Activated gamma-delta T cell (primary cell): ENCODE measurements around the gene C1GALT1.
"Not testable (repeated sequence)": the region's sequence is repeated elsewhere in the genome, so short reads cannot be mapped to it uniquely, and the experiment has no call there.

Experiments
- DNase-seq: peaks from one replicate; lab custom pipeline; 2025; lab: John Stamatoyannopoulos, UW
- total RNA-seq, 2 donors: gene quantifications; one replicate each; lab custom pipeline; 2026; lab: John Stamatoyannopoulos, UW

The C1GALT1 gene
- 56.9 to 63.2 reads per million in 2 donors for total RNA-seq

DNA sequence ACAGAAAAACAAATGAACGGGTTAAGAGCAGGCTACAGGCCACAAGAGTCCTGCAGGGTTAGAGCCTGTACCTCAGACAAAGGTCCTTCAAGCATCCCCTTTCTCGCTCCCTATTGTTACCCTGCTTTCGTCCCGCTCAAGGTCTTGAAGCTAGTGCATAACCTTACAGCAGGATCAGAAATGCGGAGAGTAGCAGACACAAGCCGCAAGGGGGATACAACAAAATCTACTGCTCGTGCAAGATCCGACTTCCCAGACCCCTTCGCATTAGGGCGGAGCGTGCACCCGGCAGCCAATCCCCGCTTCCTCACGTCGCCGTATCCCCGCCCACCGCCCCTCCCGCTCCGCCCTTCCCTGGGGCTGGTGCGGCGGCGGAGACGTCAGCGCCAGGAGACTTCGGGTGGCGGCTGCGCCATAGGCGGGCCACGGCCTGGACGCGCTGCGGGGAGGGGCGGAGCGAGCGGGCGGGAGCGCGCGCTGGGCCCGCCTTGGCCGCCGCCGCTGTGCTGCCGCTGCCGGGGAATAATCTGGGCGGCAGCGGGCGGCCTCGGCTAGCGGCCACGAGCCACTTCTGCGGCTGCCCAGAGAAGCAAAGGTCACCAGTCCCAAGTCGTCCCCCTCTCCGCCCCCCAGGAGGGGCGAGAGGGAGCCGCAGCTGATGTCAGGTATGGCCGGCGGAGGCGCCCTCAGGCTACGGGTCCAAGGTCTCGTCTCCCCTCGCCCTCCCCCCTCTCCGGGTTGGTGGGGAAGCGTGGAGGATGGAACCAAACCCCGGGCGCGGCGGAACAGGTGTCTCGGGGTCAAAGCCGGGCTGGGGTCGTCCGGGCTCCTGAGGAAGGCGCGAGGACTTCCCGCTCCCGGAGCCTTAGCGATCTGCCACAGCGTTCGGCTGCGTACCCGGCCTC, at the start of gene C1GALT1:
Gene C1GALT1, plus strand, starts transcription at position 389 of the 905 bp plus-strand sequence. CDS start 51,776 bp downstream, outside the sequence.
- DNase-seq = peak; percentile 96

DNA sequence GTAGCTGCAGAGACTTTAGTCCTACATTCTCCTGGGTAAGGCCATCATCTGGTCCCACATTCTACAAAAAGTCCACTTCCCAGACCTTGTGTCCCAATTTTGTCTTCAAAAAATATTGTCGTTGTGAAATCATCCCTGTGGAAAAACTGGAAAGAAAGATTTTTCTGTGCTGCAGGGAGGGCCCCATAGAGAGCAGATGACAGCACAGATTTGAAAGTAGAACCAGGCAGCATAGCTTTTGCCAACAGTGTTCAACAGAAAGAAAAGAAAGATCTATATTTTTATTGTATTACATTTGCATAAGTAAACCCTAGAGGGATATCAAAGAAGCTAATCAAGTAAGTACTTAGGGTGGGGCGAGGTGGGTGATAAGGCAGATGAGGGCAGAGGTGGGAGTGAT, 48.3 kb upstream of the C1GALT1 start:
- DNase-seq = no peak

- DNase-seq = no peak
These were observed 47.3 kb upstream of the C1GALT1 start for GRCh38 chr7:7135074-7135473.

DNA sequence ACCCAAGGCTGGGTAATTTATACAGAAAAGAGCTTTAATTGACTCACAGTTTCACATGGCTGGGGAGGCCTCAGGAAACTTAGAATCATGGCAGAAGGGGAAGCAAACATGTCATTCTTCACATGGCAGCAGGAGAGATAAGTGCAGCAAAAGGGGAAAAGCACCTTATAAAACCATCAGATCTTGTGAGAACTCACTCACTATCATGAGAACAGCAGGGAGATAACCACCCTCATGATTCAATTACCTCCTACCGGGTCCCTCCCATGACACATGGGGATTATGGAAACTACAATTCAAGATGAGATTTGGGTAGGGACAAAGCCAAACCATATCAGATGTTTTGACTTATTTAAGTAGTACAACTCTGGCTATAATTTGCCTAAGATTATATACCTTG, 46.4 kb upstream of the C1GALT1 start:
- DNase-seq = not testable (repeated sequence)

DNA sequence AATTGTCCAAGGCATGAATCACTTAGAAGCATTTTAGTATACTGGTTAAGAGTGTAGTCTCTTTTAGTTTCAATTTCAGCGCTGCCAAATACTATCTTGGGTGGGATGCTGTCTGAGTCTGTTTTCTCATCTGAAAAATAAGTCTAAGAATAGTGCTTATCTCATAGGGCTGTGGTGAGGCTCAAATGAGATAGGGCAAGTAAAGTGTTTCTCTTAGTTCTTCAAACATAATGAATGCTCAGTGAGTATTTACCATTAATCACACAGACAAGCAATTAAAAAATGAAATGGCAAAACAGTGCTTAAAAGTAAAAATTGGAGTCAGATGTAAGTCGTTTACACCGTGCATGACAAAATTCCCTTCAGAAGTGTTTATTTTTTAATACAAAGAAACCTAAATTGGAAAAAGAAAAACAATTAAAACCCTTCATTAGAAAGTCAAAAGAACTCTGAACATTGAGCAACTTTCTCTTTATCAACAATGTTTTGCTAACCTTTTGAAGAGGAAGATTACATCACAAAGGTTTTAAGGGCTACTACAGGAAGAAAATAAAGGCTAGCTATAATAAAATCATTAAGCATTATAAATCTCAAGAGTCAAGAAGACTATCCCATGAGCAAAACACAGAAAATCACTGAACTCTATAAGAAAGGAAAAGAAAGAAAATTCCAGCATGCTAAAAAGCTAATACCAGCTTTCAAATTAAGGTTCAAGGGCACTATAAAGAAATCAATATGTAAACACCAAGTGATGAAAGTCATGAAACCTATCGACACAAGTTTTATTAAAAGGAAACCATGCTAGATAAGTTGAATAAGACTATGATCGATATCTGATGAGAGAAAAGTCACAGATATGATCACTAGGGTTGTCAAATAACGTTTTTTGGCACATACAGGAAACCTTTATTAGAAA, 45.6 kb upstream of the C1GALT1 start:
- no peak for DNase-seq

- no peak for DNase-seq
These were observed 43.4 kb upstream of the C1GALT1 start for GRCh38 chr7:7138897-7139296.

GRCh38 chr7:7143404-7143803, 38.9 kb upstream of the C1GALT1 start:
- not testable (repeated sequence) for DNase-seq

DNA sequence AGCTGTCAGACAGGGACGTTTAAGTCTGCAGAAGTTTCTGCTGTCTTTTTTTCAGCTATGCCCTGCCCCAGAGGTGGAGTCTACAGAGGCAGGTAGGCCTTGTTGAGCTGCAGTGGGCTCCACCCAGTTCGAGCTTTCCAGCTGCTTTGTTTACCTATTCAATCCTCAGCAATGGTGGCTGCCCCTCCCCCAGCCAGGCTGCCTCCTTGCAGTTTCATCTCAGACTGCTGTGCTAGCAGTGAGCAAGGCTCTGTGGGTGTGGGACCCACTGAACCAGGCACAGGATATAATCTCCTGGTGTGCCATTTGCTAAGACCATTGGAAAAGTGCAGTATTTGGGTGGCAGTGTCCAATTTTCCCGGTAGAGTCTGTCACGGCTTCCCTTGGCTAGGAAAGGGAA, 37.2 kb upstream of the C1GALT1 start:
- not testable (repeated sequence) for DNase-seq

DNA sequence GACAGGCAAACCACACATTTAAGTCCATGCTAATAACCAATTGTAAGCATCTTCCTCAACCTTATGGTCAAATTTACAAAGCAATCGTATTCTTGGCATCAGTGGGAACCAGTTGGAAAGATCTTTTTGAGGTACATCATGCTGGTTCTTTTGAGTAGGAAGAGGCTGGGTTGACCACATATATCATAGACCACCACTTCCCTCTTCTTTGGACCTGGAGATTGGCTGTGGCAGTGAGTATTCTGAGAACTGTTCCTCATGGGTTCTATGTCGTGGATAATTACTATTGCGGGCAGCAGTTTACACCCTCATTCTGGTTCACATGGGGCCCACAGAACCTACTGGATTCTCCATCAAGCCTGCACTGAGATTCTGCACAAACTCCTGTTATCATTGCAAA, 35.5 kb upstream of the C1GALT1 start:
- DNase-seq = no peak

DNA sequence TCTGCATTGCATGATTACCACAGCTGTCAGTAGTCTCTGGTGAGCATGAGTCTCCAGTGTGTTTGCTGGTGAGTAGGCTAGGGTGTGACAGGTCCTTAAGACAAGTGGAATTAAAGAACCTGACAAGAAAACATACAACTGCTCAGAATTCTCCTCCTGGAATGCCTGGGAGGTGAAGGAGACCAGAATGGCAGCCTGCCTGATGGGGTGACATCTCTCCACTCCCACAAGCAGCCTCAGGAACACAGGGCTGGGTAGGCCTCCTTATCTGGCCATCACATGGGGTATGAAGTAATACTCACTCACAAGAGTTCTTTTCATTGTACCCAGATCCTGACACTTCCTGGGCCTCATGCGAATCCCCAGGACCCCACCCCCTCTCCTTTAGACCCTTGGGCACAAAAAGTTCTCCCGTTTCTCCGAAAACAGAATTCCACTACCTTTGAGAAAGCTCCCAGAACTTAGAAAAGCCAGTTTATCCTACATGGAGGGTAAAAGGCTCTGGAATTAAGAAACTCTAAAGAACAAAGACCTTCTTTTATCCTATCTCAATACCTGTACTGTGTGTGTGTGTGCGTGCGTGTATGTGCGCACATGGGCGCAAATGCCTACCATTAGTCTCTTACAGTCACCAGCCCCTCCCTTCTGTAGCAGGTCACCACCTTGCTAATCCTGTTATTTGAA, 33.4 kb upstream of the C1GALT1 start:
- DNase-seq = no peak

GRCh38 chr7:7151285-7151684, 31.1 kb upstream of the C1GALT1 start:
- DNase-seq = no peak

- DNase-seq = no peak
These were observed 30.5 kb upstream of the C1GALT1 start for GRCh38 chr7:7151865-7152264.

DNA sequence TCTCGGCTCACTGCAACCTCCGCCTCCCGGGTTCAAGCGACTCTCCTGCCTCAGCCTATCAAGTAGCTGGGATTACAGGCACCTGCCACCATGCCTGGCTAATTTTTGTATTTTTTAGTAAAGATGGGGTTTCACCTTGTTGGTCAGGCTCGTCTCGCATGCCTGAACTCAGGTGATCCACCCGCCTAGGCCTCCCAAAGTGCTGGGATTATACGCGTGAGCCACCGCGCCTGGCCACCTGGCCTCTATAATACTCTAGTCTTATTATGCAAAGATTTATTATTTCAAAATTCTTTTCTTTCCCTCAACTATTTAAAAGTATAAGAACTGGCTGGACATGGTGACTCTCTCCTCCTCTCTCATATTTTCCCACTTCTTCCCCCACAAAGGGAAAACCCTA, 30.0 kb upstream of the C1GALT1 start:
- no peak for DNase-seq

GRCh38 chr7:7154355-7154754, 28.0 kb upstream of the C1GALT1 start:
- DNase-seq = not testable (repeated sequence)

DNA sequence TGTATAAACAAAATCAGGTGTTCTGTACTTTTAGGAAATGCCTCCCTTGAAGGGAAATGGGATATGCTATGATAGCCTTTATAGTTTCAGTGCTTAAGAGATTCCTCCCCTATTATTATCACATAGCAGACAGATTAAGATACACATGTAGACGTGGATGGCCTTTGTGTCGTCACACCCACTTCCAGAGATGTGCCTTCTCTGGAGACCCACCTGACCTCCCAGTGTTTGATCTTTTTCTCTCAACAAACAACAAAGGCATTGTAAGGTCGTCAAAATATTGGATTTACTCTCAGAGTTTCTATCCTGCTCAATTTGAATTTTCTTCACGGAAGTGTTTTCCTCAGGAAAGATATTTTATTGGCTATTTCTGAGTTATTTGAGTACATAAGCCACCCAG, 25.7 kb upstream of the C1GALT1 start:
- no peak for DNase-seq

DNA sequence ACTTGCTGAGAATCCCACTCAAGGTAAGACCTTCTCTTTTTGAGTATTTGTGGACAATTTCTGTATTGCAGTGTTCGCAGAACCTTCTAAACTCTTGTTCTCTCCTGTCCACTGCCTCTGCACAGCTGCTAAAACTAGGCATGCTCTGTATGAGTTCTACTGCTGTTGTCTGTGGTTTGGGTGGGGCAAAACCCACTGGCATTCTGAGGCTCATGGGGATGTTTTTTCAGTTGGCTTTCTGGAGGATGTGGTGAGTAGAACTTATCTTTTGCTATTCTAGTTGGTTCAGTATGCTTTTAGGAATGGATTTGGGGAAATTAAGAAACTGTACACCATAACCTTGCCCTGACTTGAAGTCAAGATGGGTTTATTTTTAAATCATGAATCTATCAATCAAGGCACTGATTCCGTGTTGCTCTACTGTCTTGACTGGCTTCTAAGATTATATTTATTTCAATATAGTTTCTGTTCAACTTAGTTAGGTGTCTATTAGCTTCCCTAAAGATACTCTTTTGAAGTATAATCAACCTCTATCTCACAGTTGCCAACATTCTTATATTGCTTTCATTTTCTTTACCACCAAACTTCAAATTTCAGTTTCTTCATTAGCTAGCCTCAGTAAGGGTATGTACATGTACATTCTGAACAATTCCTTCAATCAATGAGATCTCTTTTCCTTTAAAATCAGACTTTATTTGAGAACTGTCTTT, 25.0 kb upstream of the C1GALT1 start:
- DNase-seq = no peak

- no peak for DNase-seq
These were observed 24.5 kb upstream of the C1GALT1 start for GRCh38 chr7:7157887-7158271.

GRCh38 chr7:7159063-7159658, 23.2 kb upstream of the C1GALT1 start:
- DNase-seq = no peak

GRCh38 chr7:7164591-7164990, 17.8 kb upstream of the C1GALT1 start:
- DNase-seq = no peak

- DNase-seq = no peak
These were observed 17.0 kb upstream of the C1GALT1 start for GRCh38 chr7:7165372-7165771.

GRCh38 chr7:7166318-7166717, 16.0 kb upstream of the C1GALT1 start:
- DNase-seq = no peak
